A549 (cell line): Measurements from ENCODE around the gene XPO1. TPM values are rescaled to one million over a fixed set of nuclear protein-coding genes. Genes with fewer than 3 reads are reported as not detected.

Source experiments
- ATAC-seq, 2 experiments: fragments of 200-7000 bp in 1 of 2; fragments of >200 bp in 1 of 2; cut with Nextera tagmentation in 1 of 2; cut with Tn5 transposase in 1 of 2; 3 replicates each; pipeline versions ENCODE4 v1.8.0 to v1.9.1; 2018 to 2020; ENCODE audit warnings: mild to moderate bottlenecking in 1 of 2, moderate library complexity in 1 of 2
- CTCF ChIA-PET: fragments of 300-600 bp; sonication (Branson Sonifier 250); formaldehyde crosslinking; extraction: SDS; loops from one replicate; lab custom pipeline; 2021; ENCODE audit warnings: antibody characterized with exemption, inconsistent platforms; lab: Yijun Ruan, JAX
- POLR2A ChIA-PET: fragments of 350-600 bp; formaldehyde crosslinking; extraction: SDS; loops from one replicate; lab custom pipeline; 2021; ENCODE audit warnings: antibody characterized with exemption, inconsistent platforms; lab: Yijun Ruan, JAX
- DNase-seq, 2 experiments: peaks; one replicate each; pipeline versions ENCODE4 v3.0.0 to v3.0.0-alpha.2; 2011 to 2016; ENCODE audit warnings: low read depth in 1 of 2, low spot score in 1 of 2
- FAIRE-seq: peaks from 2 replicates; lab custom pipeline; 2011; peaks lifted over from hg19 to GRCh38; lab: Jason Lieb, UNC
- H3K27ac ChIP-seq, 2 experiments: fragments of >200 bp; sonication (Bioruptor Twin); formaldehyde crosslinking; 3 replicates each; pipeline ENCODE4 v1.5.1; 2016 to 2017
- H3K4me1 ChIP-seq: fragments of >200 bp; sonication (Bioruptor Twin); formaldehyde crosslinking; 3 replicates; pipeline ENCODE4 v1.6.1; 2016
- H3K4me2 ChIP-seq: fragments of >200 bp; sonication (Bioruptor Twin); formaldehyde crosslinking; 3 replicates; pipeline ENCODE4 v1.6.1; 2016
- H3K4me3 ChIP-seq: fragments of >200 bp; sonication (Bioruptor Twin); formaldehyde crosslinking; 3 replicates; pipeline ENCODE4 v1.5.1; 2016
- H3K9me3 ChIP-seq: fragments of >200 bp; sonication (Bioruptor Twin); formaldehyde crosslinking; 3 replicates; pipeline ENCODE4 v1.6.1; 2016
- BHLHE40 ChIP-seq: IDR thresholded peaks from 2 replicates; pipeline ENCODE4 v1.6.1; 2012; ENCODE audit warnings: low read depth, low read length, inconsistent platforms
- CBX2 ChIP-seq: fragments of 200-600 bp; sonication (generic); IDR thresholded peaks from 2 replicates; pipeline ENCODE4 v1.6.1; 2016; ENCODE audit warnings: low read depth, mild to moderate bottlenecking, borderline replicate concordance
- CEBPB ChIP-seq, 2 experiments: fragments of >200 bp in 1 of 2; sonication (Bioruptor Twin) in 1 of 2; formaldehyde crosslinking in 1 of 2; IDR thresholded peaks; 2 replicates each; pipeline ENCODE4 v1.6.1; 2012 to 2016
- CHD2 ChIP-seq: fragments of 150-350 bp; IDR thresholded peaks from 2 replicates; pipeline ENCODE4 v1.6.1; 2014; ENCODE audit warnings: low read length; ENCODE audit not compliant: partially characterized antibody
- EHMT2 ChIP-seq: fragments of 200-600 bp; sonication (generic); IDR thresholded peaks from 2 replicates; pipeline ENCODE4 v1.6.1; 2016; ENCODE audit warnings: antibody characterized with exemption, low read depth, mild to moderate bottlenecking, moderate library complexity
- ESRRA ChIP-seq: fragments of 150-350 bp; IDR thresholded peaks from 2 replicates; pipeline ENCODE4 v1.6.1; 2014; ENCODE audit warnings: mild to moderate bottlenecking, low read length, borderline replicate concordance
- FOSL2 ChIP-seq, 2 experiments: fragments of 450-650 bp in 1 of 2; fragments of >200 bp in 1 of 2; sonication (Bioruptor Twin) in 1 of 2; formaldehyde crosslinking; IDR thresholded peaks; 2 replicates each; pipeline versions ENCODE4 v1.5.0 to v1.6.1; 2016 to 2020; ENCODE audit warnings: mild to moderate bottlenecking in 1 of 2, moderate library complexity in 1 of 2
- GATA3 ChIP-seq: IDR thresholded peaks from 2 replicates; pipeline ENCODE4 v1.6.1; 2012; ENCODE audit warnings: borderline replicate concordance
- HDAC2 ChIP-seq: fragments of 200-600 bp; sonication (generic); IDR thresholded peaks from 2 replicates; pipeline ENCODE4 v1.6.1; 2016
- HOXB13 ChIP-seq: fragments of 250-450 bp; sonication (Bioruptor Pico); IDR thresholded peaks from 2 replicates; pipeline ENCODE4 v1.5.0; 2020; ENCODE audit warnings: low read depth, mild to moderate bottlenecking, moderate library complexity
- HOXB5 ChIP-seq: fragments of 250-450 bp; sonication (Bioruptor Pico); IDR thresholded peaks from 2 replicates; pipeline ENCODE4 v1.5.0; 2020; ENCODE audit warnings: mild to moderate bottlenecking, moderate library complexity
- KDM1A ChIP-seq: fragments of 200-600 bp; sonication (generic); IDR thresholded peaks from 2 replicates; pipeline ENCODE4 v1.6.1; 2016; ENCODE audit warnings: low read depth, mild to moderate bottlenecking
- KDM5A ChIP-seq: fragments of 200-600 bp; sonication (generic); IDR thresholded peaks from 2 replicates; pipeline ENCODE4 v1.6.1; 2016; ENCODE audit warnings: antibody characterized with exemption, mild to moderate bottlenecking
- MAFK ChIP-seq: fragments of 450-650 bp; IDR thresholded peaks from 2 replicates; pipeline ENCODE4 v1.6.1; 2014; ENCODE audit not compliant: partially characterized antibody
- MYC ChIP-seq: IDR thresholded peaks from 2 replicates; pipeline ENCODE4 v1.6.1; 2012; ENCODE audit warnings: mild to moderate bottlenecking, inconsistent platforms, low read length, improper control_type of control experiment, borderline replicate concordance
- NFE2L2 ChIP-seq: fragments of 150-350 bp; conservative IDR thresholded peaks from 2 replicates; pipeline ENCODE4 v1.6.1; 2014; ENCODE audit warnings: low read length
- POLR2A ChIP-seq: IDR thresholded peaks from 2 replicates; pipeline ENCODE4 v1.6.1; 2012; ENCODE audit warnings: mild to moderate bottlenecking, low read length
- SREBF2 ChIP-seq: fragments of 450-650 bp; IDR thresholded peaks from 2 replicates; pipeline ENCODE4 v1.6.1; 2014; ENCODE audit warnings: mild to moderate bottlenecking, moderate library complexity
- TFCP2L1 ChIP-seq: fragments of 250-450 bp; sonication (Bioruptor Pico); IDR thresholded peaks from 2 replicates; pipeline ENCODE4 v1.5.0; 2021; ENCODE audit warnings: mild to moderate bottlenecking
- WGBS: methylation state at CpG from one replicate; pipeline ENCODE4 v1.1.6; 2017; ENCODE audit errors: missing lambda C conversion rate; 5-methylcytosine and 5-hydroxymethylcytosine counted together
- polyA plus RNA-seq, 4 experiments: library from polyadenylated mRNA; depleted of rRNA in 3 of 4; stranded (reverse); fragments of >200 nt; fragmentation: RNase III in 1 of 4; extraction: RNeasy Plus Mini Kit Qiagen cat#74134 plus additional on column Dnase treatment in 1 of 4; gene quantifications; 2 replicates in 3 of 4; 3 replicates in 1 of 4; pipeline ENCODE4 v1.2.3, GENCODE V29; 2011 to 2017
- TF ChIP-seq, protein P1 (sequence below): fragments of 250-450 bp; sonication (Bioruptor Pico); IDR thresholded peaks from 2 replicates; pipeline ENCODE4 v1.5.0; 2021; ENCODE audit warnings: mild to moderate bottlenecking, moderate library complexity, borderline replicate concordance
- TF ChIP-seq, protein P2 (sequence below): fragments of 200-600 bp; sonication (generic); IDR thresholded peaks from 2 replicates; pipeline ENCODE4 v1.6.1; 2016; ENCODE audit warnings: antibody characterized with exemption, mild to moderate bottlenecking, moderate library complexity
- TF ChIP-seq, protein P3 (sequence below): fragments of >200 bp; sonication (Bioruptor Twin); formaldehyde crosslinking; IDR thresholded peaks from 2 replicates; pipeline ENCODE4 v1.6.1; 2016

The XPO1 gene
- polyA plus RNA-seq, 2 of the 4 experiments (the other 2 are of a cell fraction): 152 to 216 TPM

DNA sequence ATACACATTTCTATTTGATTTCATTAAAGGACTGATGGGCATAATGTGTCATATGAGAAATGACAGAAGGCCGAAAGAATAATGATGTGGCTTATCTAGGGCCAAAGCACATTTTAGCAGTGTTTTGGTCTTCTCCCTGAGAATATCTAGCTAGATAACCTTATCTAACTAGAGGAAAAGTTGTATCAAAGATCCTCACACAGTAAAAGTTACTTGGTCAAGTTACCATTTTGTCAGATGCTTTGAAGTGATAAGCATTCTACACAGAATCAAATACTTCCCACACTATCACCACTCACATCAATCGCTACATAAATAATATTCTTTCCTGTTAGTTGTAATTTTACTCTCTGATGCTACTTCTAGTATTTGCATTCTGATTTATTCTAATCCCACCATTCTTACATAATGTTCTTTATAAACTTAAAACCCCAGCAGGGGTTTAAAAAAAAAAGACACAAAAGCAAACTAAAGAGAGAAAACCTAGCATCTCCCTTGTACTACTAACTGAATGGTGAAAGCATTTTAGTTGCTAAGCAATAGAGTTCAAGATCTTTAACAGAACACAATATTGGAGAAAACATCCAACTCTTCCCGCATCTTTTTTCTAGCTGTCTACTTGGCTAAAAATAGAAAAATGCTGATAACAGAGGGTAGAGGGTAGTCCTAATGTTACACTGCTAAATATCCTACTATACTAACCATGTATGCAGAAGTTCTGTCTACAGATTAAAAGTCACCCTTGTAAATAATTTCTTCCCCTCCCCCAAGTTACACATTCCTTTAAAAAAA is 8.0 kb downstream of the XPO1 start:
- Histone ChIP-seq H3K9me3 (no peaks in the 10 kb centered on the region), H3K4me2 (peak overlapping the region; percentile 4; the same call in 2 of the 3 replicates), H3K4me1 (peaks cover 55% of the 10 kb centered on the region), H3K27ac (no peak overlapping the region), H3K4me3 (no peak overlapping the region)
- DNase-seq (no peak), FAIRE-seq (no peak), ATAC-seq (0 out of 6 replicates have a peak, but pooled peaks of 1 of the 2 experiments have one; percentile 26)
- WGBS: 89% methylated on average over 3 of the region's 3 CpGs
- POLR2A ChIA-PET: interaction anchor here (0.6 kb wide), 1 partner anchor 128 kb away, joined by 3 read pairs; no protein-coding TSS in a partner anchor
- TF ChIP-seq, protein P1, sequence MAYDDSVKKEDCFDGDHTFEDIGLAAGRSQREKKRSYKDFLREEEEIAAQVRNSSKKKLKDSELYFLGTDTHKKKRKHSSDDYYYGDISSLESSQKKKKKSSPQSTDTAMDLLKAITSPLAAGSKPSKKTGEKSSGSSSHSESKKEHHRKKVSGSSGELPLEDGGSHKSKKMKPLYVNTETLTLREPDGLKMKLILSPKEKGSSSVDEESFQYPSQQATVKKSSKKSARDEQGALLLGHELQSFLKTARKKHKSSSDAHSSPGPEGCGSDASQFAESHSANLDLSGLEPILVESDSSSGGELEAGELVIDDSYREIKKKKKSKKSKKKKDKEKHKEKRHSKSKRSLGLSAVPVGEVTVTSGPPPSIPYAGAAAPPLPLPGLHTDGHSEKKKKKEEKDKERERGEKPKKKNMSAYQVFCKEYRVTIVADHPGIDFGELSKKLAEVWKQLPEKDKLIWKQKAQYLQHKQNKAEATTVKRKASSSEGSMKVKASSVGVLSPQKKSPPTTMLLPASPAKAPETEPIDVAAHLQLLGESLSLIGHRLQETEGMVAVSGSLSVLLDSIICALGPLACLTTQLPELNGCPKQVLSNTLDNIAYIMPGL (CRISPR knock-in tag): no peak
- no peak for TF ChIP-seq KDM5A
- no peak for TF ChIP-seq BHLHE40
- no peak for TF ChIP-seq HOXB5
- peak; percentile 9 for TF ChIP-seq CHD2
- CTCF ChIA-PET: no interaction called here

DNA sequence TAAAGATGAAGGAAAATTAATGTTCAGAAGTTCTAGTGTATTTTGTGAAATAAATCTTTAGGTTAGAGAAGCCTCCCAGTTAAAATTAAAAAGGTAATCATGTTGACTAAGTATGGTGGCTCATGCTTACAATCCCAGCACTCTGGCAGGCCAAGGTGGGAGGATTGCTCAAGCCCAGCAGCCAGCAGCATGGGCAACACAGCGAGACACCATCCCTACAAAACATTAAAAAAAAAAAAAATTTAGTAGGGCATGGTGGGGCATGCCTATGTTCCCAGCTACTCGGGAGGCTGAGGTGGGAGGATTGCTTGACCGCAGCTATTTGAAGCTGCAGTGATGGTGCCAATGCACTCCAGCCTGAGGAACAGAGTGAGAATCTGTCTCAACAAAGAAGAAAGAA is 17.9 kb downstream of the XPO1 start:
- no peak for DNase-seq
- no peak for FAIRE-seq
- no peak overlapping the region for H3K4me2 ChIP-seq
- ChIA-PET CTCF (interaction anchor here (0.7 to 0.9 kb wide), 2 partner anchors 13 to 137 kb away, joined by 3 read pairs; no protein-coding TSS in a partner anchor), POLR2A (interaction anchor here (1.3 kb wide), 1 partner anchor 18 kb away, joined by 5 read pairs; the partner anchor contains the start of gene XPO1)
- peak overlapping the region in 1 of 2 experiments; percentile 57; a peak in 2 of 6 replicates for H3K27ac ChIP-seq
- TF ChIP-seq MYC: no peak
- TF ChIP-seq HDAC2: no peak
- TF ChIP-seq, protein P2, sequence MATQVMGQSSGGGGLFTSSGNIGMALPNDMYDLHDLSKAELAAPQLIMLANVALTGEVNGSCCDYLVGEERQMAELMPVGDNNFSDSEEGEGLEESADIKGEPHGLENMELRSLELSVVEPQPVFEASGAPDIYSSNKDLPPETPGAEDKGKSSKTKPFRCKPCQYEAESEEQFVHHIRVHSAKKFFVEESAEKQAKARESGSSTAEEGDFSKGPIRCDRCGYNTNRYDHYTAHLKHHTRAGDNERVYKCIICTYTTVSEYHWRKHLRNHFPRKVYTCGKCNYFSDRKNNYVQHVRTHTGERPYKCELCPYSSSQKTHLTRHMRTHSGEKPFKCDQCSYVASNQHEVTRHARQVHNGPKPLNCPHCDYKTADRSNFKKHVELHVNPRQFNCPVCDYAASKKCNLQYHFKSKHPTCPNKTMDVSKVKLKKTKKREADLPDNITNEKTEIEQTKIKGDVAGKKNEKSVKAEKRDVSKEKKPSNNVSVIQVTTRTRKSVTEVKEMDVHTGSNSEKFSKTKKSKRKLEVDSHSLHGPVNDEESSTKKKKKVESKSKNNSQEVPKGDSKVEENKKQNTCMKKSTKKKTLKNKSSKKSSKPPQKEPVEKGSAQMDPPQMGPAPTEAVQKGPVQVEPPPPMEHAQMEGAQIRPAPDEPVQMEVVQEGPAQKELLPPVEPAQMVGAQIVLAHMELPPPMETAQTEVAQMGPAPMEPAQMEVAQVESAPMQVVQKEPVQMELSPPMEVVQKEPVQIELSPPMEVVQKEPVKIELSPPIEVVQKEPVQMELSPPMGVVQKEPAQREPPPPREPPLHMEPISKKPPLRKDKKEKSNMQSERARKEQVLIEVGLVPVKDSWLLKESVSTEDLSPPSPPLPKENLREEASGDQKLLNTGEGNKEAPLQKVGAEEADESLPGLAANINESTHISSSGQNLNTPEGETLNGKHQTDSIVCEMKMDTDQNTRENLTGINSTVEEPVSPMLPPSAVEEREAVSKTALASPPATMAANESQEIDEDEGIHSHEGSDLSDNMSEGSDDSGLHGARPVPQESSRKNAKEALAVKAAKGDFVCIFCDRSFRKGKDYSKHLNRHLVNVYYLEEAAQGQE: no peak
- no peak for TF ChIP-seq HOXB5
- no peak for TF ChIP-seq ESRRA
- TF ChIP-seq FOSL2 (IDR thresholded peaks at IDR 0.05): no peak
- TF ChIP-seq FOSL2 (CRISPR knock-in tag; IDR thresholded peaks at IDR 0.05): no peak
- no peak for TF ChIP-seq SREBF2
- TF ChIP-seq CBX2: no peak
- no peak for TF ChIP-seq HOXB13 (CRISPR knock-in tag)
- no peak for TF ChIP-seq TFCP2L1 (CRISPR knock-in tag)
- no peak for TF ChIP-seq GATA3
- TF ChIP-seq KDM1A: no peak
- TF ChIP-seq, protein P3, sequence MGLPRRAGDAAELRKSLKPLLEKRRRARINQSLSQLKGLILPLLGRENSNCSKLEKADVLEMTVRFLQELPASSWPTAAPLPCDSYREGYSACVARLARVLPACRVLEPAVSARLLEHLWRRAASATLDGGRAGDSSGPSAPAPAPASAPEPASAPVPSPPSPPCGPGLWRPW: no peak
- TF ChIP-seq MAFK: no peak
- no peak for TF ChIP-seq POLR2A
- no peak for TF ChIP-seq CEBPB (IDR thresholded peaks at IDR 0.05)
- no peak for TF ChIP-seq EHMT2
- TF ChIP-seq NFE2L2: no peak
- no peak for ATAC-seq
- peaks cover 25% of the 10 kb centered on the region; the same call in 2 of the 3 replicates for H3K4me1 ChIP-seq
- 90% methylated on average over 3 of the region's 3 CpGs for WGBS
- H3K9me3 ChIP-seq: no peaks in the 10 kb centered on the region
- no peak overlapping the region for H3K4me3 ChIP-seq
